Measurements from ENCODE around the gene ZNF311.
"Not testable (repeated sequence)": the region's sequence is repeated elsewhere in the genome, so short reads cannot be mapped to it uniquely, and the experiment has no call there.

Gene ZNF311

GRCh38 chr6:28982476-28983266, 22.4 kb downstream of the ZNF311 start:
- peak; percentile 27 for DNase-seq

- peak; percentile 66 for DNase-seq
Measured at GRCh38 chr6:28981833-28982475, 23.2 kb downstream of the ZNF311 start.

GRCh38 chr6:28981431-28981832, 23.7 kb downstream of the ZNF311 start:
- DNase-seq = no peak

- peak; percentile 68 for DNase-seq
Measured at GRCh38 chr6:28980852-28981430, 24.2 kb downstream of the ZNF311 start.

- DNase-seq = no peak
Measured at GRCh38 chr6:28980137-28980851, 24.8 kb downstream of the ZNF311 start.

- no peak for DNase-seq
Measured at GRCh38 chr6:28979679-28980078, 25.4 kb downstream of the ZNF311 start.

GRCh38 chr6:28978959-28979561, 26.1 kb downstream of the ZNF311 start:
- DNase-seq = no peak

- no peak for DNase-seq
Measured at GRCh38 chr6:28978133-28978491, 27.0 kb downstream of the ZNF311 start.

- DNase-seq = peak; percentile 63
Measured at GRCh38 chr6:28977341-28978132, 27.6 kb downstream of the ZNF311 start.

- DNase-seq = no peak
Measured at GRCh38 chr6:28976677-28977076, 28.4 kb downstream of the ZNF311 start.

GRCh38 chr6:28974505-28974904, 30.6 kb downstream of the ZNF311 start:
- no peak for DNase-seq

- not testable (repeated sequence) for DNase-seq
Measured at GRCh38 chr6:28970056-28970455, 35.1 kb downstream of the ZNF311 start.

GRCh38 chr6:28969129-28969528, 36.0 kb downstream of the ZNF311 start:
- DNase-seq = no peak

- no peak for DNase-seq
Measured at GRCh38 chr6:28968476-28968875, 36.6 kb downstream of the ZNF311 start.

- no peak for DNase-seq
Measured at GRCh38 chr6:28965706-28966105, 39.4 kb downstream of the ZNF311 start.

GRCh38 chr6:28960846-28961500, 44.1 kb downstream of the ZNF311 start:
- DNase-seq = no peak

GRCh38 chr6:28958561-28959243, 46.4 kb downstream of the ZNF311 start:
- not testable (repeated sequence) for DNase-seq

GRCh38 chr6:28957795-28958314, 47.3 kb downstream of the ZNF311 start:
- DNase-seq = not testable (repeated sequence)

- no peak for DNase-seq
Measured at GRCh38 chr6:28956331-28956730, 48.8 kb downstream of the ZNF311 start.

- no peak for DNase-seq
Measured at GRCh38 chr6:28953585-28954258, 51.4 kb downstream of the ZNF311 start.
